Panc1 (cell line): ENCODE measurements around the gene ANKMY1. TPM values are rescaled to one million over a fixed set of nuclear protein-coding genes. Genes with fewer than 3 reads are reported as not detected.

ENCODE experiments used
- ATAC-seq: fragments of 200-7000 bp; cut with Tn5 transposase; 2 replicates; pipeline ENCODE4 v1.9.1; 2020; ENCODE audit warnings: mild to moderate bottlenecking, moderate library complexity
- BruUV-seq: library from RNA; stranded (reverse); fragments of 400-500 nt; replicated peaks from 2 replicates; lab custom pipeline; 2021; lab: Mats Ljungman, UMichigan
- CTCF ChIA-PET: fragments of 300-600 bp; sonication (Branson Sonifier 250); formaldehyde crosslinking; loops from one replicate; lab custom pipeline; 2022; ENCODE audit warnings: antibody characterized with exemption; lab: Charles Lee
- POLR2A ChIA-PET: fragments of 300-600 bp; sonication (Branson Sonifier 250); formaldehyde crosslinking; loops from one replicate; lab custom pipeline; 2022; ENCODE audit warnings: antibody characterized with exemption; lab: Charles Lee
- DNase-seq: peaks from one replicate; pipeline ENCODE4 v3.0.0-alpha.2; 2010; ENCODE audit warnings: low read depth, low spot score
- H3K27ac ChIP-seq: 2 replicates; pipeline ENCODE4 v1.5.1; 2011; ENCODE audit warnings: mild to moderate bottlenecking, low read length, inconsistent platforms
- H3K27me3 ChIP-seq: fragments of 200-500 bp; sonication (Bioruptor generic); 2 replicates; pipeline ENCODE4 v1.6.0; 2014; ENCODE audit warnings: low read length, inconsistent platforms; ENCODE audit not compliant: control insufficient read depth, insufficient read depth
- H3K36me3 ChIP-seq: fragments of 200-500 bp; sonication (Bioruptor generic); 2 replicates; pipeline ENCODE4 v1.5.1; 2014; ENCODE audit warnings: inconsistent platforms, mild to moderate bottlenecking, low read length, moderate library complexity; ENCODE audit not compliant: control insufficient read depth, insufficient read depth
- H3K4me1 ChIP-seq: 2 replicates; pipeline ENCODE4 v1.5.1; 2011; ENCODE audit warnings: inconsistent platforms, mild to moderate bottlenecking, low read length, moderate library complexity; ENCODE audit not compliant: control insufficient read depth, insufficient read depth
- H3K4me3 ChIP-seq, 2 experiments: 2 replicates each; pipeline ENCODE4 v1.5.1; 2011 to 2012; ENCODE audit warnings: low read depth in 2 of 2, low read length in 2 of 2, mild to moderate bottlenecking in 2 of 2, inconsistent platforms in 1 of 2, moderate library complexity in 1 of 2
- H3K9me3 ChIP-seq: fragments of 200-500 bp; sonication (Bioruptor generic); 2 replicates; pipeline ENCODE4 v1.5.1; 2014; ENCODE audit warnings: low read depth, mild to moderate bottlenecking, inconsistent platforms, low read length, moderate library complexity; ENCODE audit not compliant: control insufficient read depth, insufficient read depth
- CTCF ChIP-seq: fragments of 450-650 bp; IDR thresholded peaks from 2 replicates; pipeline ENCODE4 v1.5.1; 2017; ENCODE audit warnings: mild to moderate bottlenecking
- POLR2AphosphoS5 ChIP-seq: IDR thresholded peaks from 2 replicates; pipeline ENCODE4 v1.6.1; 2012; ENCODE audit warnings: mild to moderate bottlenecking, low read depth, low read length, moderate library complexity
- SIN3A ChIP-seq: IDR thresholded peaks from 2 replicates; pipeline ENCODE4 v1.6.1; 2012; ENCODE audit warnings: low read depth, mild to moderate bottlenecking, low read length, moderate library complexity, borderline replicate concordance; ENCODE audit not compliant: insufficient read depth
- TCF7L2 ChIP-seq: IDR thresholded peaks from 2 replicates; pipeline ENCODE4 v1.6.1; 2011; ENCODE audit warnings: mild to moderate bottlenecking, low read depth, low read length, inconsistent platforms
- in situ Hi-C: cut with HindIII; loops from 2 replicates; pipeline ENCODE4 v1.10.0; 2016; ENCODE audit warnings: low sequenced_read_pairs, low pct_unique_long_range_greater_than_20kb
- intact Hi-C: fragments of 100-400 bp; cut with micrococcal nuclease; formaldehyde crosslinking; loops from one replicate; pipeline ENCODE4 v1.10.0; 2022; ENCODE audit not compliant: unreplicated experiment
- total RNA-seq: library from RNA; stranded (reverse); gene quantifications from one replicate; pipeline ENCODE4 v1.2.1, GENCODE V29; 2021; ENCODE audit not compliant: unreplicated experiment
- TF ChIP-seq, protein P1 (sequence below), 2 experiments: IDR thresholded peaks; 2 replicates each; pipeline ENCODE4 v1.6.1; 2011 to 2012; ENCODE audit warnings: low read depth in 2 of 2, control low read depth in 1 of 2, low read length in 1 of 2, mild to moderate bottlenecking in 1 of 2, moderate library complexity in 1 of 2; ENCODE audit not compliant: insufficient read depth in 1 of 2

The ANKMY1 gene
- total RNA-seq, 1 experiment from 2014 or later, result 19.5 TPM

GRCh38 chr2:240478346-240479110 lies 79.3 kb downstream of the ANKMY1 start:
- no TSS peak for BruUV-seq
- CTCF ChIA-PET, result no interaction called here

DNA sequence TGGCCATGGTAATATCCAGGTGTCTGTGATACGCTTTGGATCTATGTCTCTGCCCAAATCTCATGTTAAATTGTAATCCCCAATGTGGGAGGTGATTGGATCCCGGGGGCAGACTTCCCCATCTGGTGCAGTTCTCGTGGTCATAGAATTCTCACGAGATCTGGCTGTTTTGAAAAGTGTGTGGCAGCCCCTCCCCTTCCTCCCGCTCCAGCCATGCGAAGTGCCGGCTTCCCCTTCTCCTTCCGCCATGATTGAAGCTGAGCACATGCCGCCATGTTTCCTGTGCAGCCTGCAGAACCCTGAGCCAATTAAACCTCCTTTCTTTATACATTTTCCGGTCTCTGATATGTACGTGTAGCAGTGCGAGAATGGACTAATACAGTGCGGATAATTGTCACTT lies 79.9 kb downstream of the ANKMY1 start:
- no peak overlapping the region for H3K27ac ChIP-seq
- ChIA-PET CTCF (no interaction called here), POLR2A (no interaction called here)
- no peaks in the 10 kb centered on the region for H3K27me3 ChIP-seq
- in situ Hi-C loops (no loop called here), intact Hi-C loops (no loop called here)
- H3K4me3 ChIP-seq, result no peak overlapping the region
- no peaks in the 10 kb centered on the region for H3K36me3 ChIP-seq
- DNase-seq (no peak), ATAC-seq (no peak)
- TF ChIP-seq, protein P1, sequence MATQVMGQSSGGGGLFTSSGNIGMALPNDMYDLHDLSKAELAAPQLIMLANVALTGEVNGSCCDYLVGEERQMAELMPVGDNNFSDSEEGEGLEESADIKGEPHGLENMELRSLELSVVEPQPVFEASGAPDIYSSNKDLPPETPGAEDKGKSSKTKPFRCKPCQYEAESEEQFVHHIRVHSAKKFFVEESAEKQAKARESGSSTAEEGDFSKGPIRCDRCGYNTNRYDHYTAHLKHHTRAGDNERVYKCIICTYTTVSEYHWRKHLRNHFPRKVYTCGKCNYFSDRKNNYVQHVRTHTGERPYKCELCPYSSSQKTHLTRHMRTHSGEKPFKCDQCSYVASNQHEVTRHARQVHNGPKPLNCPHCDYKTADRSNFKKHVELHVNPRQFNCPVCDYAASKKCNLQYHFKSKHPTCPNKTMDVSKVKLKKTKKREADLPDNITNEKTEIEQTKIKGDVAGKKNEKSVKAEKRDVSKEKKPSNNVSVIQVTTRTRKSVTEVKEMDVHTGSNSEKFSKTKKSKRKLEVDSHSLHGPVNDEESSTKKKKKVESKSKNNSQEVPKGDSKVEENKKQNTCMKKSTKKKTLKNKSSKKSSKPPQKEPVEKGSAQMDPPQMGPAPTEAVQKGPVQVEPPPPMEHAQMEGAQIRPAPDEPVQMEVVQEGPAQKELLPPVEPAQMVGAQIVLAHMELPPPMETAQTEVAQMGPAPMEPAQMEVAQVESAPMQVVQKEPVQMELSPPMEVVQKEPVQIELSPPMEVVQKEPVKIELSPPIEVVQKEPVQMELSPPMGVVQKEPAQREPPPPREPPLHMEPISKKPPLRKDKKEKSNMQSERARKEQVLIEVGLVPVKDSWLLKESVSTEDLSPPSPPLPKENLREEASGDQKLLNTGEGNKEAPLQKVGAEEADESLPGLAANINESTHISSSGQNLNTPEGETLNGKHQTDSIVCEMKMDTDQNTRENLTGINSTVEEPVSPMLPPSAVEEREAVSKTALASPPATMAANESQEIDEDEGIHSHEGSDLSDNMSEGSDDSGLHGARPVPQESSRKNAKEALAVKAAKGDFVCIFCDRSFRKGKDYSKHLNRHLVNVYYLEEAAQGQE (IDR thresholded peaks at IDR 0.05; ENCODE audit: insufficient read depth in 1 of 2, low read depth in 2 of 2, low read length in 1 of 2), result no peak
- TF ChIP-seq POLR2AphosphoS5 (no peak), TCF7L2 (no peak), CTCF (no peak)
- no TSS peak for BruUV-seq
- H3K4me1 ChIP-seq, result no peaks in the 10 kb centered on the region
- peaks cover 6% of the 10 kb centered on the region; the same call in 1 of the 2 replicates for H3K9me3 ChIP-seq

More at GRCh38 chr2:240478346-240479110, 79.3 kb downstream of the ANKMY1 start:
- Histone ChIP-seq H3K36me3 (no peaks in the 10 kb centered on the region), H3K4me1 (no peaks in the 10 kb centered on the region), H3K27me3 (no peaks in the 10 kb centered on the region), H3K4me3 (no peak overlapping the region), H3K27ac (no peak overlapping the region), H3K9me3 (no peaks in the 10 kb centered on the region; the same call in 1 of the 2 replicates)
- in situ Hi-C loops, result no loop called here
- intact Hi-C loops, result no loop called here
- TF ChIP-seq POLR2AphosphoS5 (no peak), TCF7L2 (no peak), SIN3A (no peak), CTCF (no peak)
- TF ChIP-seq, protein P1 (IDR thresholded peaks at IDR 0.05; ENCODE audit: insufficient read depth in 1 of 2, low read depth in 2 of 2, low read length in 1 of 2), result no peak
- DNase-seq (no peak), ATAC-seq (no peak)
- POLR2A ChIA-PET, result no interaction called here
